Measurements from ENCODE around the gene PLAC8L1. TPM values are rescaled to one million over a fixed set of nuclear protein-coding genes. Genes with fewer than 3 reads are reported as not detected.

Gene PLAC8L1
- total and polyA plus RNA-seq, 2 of the 13 experiments (the other 11 are each of a cell fraction or from before 2014, with no cell fraction given): 0.44 TPM; not detected in 1

DNA sequence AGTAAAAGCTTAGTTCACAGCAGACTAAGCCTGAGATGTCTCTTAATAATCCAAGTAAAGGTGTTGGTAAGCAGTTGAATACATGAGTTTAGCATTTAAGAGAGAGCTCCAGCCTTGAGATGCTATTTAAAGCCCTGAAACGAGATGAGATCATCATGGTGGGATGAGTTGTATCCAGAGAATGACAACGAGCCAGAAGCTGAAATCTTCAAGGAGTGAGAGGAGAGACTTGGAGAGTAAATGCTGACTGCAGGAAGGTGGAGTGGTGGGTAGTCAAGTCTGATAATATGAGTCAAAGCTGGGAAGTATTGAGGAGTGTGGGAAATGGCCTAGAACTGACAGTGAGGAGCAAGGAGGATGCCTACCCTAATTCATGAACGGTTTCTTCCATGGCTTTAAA, 53.7 kb downstream of the PLAC8L1 start:
- in situ Hi-C loops (cut with HindIII; ENCODE audit: extremely low pct_ligation_motif_present, low pct_unique_long_range_greater_than_20kb): loop anchor here (10.0 kb wide), 2 partner anchors 217 to 367 kb away; partner anchors contain the start of gene PRELID2

More for the DNA sequence above, 53.7 kb downstream of the PLAC8L1 start:
- ATAC-seq (no peak), DNase-seq (ENCODE audit: low spot score) (no peak), FAIRE-seq (no peak)
- H3K27me3 ChIP-seq (ENCODE audit: control insufficient read depth in 1 of 2, insufficient read depth in 2 of 2, low read length in 2 of 2): no peaks in the 10 kb centered on the region
- no TSS peak for BruUV-seq (replicated peaks)
- H4K20me1 ChIP-seq (ENCODE audit: insufficient read depth, low read length): no peaks in the 10 kb centered on the region
- H3K4me1 ChIP-seq (ENCODE audit: insufficient read depth, low read length): no peaks in the 10 kb centered on the region
- H3K27ac ChIP-seq (ENCODE audit: extremely low read length, insufficient read depth, low read length): no peak overlapping the region
- no peak overlapping the region for H3K4me3 ChIP-seq (replicated peaks in 1 of 3; ENCODE audit: insufficient read depth in 1 of 3, low read depth in 2 of 3, low read length in 3 of 3)
- H3K79me2 ChIP-seq (ENCODE audit: insufficient read depth, low read length): no peaks in the 10 kb centered on the region
- H3K36me3 ChIP-seq (replicated peaks in 1 of 2; ENCODE audit: control insufficient read depth in 1 of 2, insufficient read depth in 2 of 2, low read length in 2 of 2): peaks cover 2 to 11% of the 10 kb centered on the region in 2 experiments
- intact Hi-C loops (cut with micrococcal nuclease; ENCODE audit: unreplicated experiment): no loop called here
- H3K9me3 ChIP-seq (ENCODE audit: low read length): no peaks in the 10 kb centered on the region
- ChIA-PET POLR2A (no interaction called here), CTCF (ENCODE audit: low intra/inter-chr PET ratio, low total read pairs) (no interaction called here)
- no peak overlapping the region for H3K9ac ChIP-seq (ENCODE audit: insufficient read depth, low read depth, low read length)
- 88% methylated on average over 3 of the region's 3 CpGs for WGBS (ENCODE audit: low lambda C conversion rate)
- H3K4me2 ChIP-seq (ENCODE audit: low read depth, low read length): no peak overlapping the region
- no peak overlapping the region for H2AFZ ChIP-seq (ENCODE audit: low read length)
- no peak for TF ChIP-seq THAP11 (CRISPR knock-in tag; IDR thresholded peaks at IDR 0.05)
- no peak for TF ChIP-seq STAT5B (CRISPR knock-in tag; IDR thresholded peaks at IDR 0.05)
- TF ChIP-seq, protein P1, sequence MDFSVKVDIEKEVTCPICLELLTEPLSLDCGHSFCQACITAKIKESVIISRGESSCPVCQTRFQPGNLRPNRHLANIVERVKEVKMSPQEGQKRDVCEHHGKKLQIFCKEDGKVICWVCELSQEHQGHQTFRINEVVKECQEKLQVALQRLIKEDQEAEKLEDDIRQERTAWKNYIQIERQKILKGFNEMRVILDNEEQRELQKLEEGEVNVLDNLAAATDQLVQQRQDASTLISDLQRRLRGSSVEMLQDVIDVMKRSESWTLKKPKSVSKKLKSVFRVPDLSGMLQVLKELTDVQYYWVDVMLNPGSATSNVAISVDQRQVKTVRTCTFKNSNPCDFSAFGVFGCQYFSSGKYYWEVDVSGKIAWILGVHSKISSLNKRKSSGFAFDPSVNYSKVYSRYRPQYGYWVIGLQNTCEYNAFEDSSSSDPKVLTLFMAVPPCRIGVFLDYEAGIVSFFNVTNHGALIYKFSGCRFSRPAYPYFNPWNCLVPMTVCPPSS (IDR thresholded peaks at IDR 0.05): no peak
- TF ChIP-seq, protein P2, sequence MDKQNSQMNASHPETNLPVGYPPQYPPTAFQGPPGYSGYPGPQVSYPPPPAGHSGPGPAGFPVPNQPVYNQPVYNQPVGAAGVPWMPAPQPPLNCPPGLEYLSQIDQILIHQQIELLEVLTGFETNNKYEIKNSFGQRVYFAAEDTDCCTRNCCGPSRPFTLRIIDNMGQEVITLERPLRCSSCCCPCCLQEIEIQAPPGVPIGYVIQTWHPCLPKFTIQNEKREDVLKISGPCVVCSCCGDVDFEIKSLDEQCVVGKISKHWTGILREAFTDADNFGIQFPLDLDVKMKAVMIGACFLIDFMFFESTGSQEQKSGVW (CRISPR knock-in tag; IDR thresholded peaks at IDR 0.05; ENCODE audit: borderline replicate concordance): no peak
- TF ChIP-seq REL (CRISPR knock-in tag; conservative IDR thresholded peaks at IDR 0.05): no peak
- no peak for TF ChIP-seq ZNF232 (CRISPR knock-in tag; IDR thresholded peaks at IDR 0.05; ENCODE audit: borderline replicate concordance)
- TF ChIP-seq U2AF2 (IDR thresholded peaks at IDR 0.05; ENCODE audit: low read depth, low read length): no peak
- no peak for TF ChIP-seq REPIN1 (CRISPR knock-in tag; IDR thresholded peaks at IDR 0.05; ENCODE audit: borderline replicate concordance, low read depth)
- TF ChIP-seq HOXA3 (CRISPR knock-in tag; IDR thresholded peaks at IDR 0.05): no peak
- TF ChIP-seq, protein P3, sequence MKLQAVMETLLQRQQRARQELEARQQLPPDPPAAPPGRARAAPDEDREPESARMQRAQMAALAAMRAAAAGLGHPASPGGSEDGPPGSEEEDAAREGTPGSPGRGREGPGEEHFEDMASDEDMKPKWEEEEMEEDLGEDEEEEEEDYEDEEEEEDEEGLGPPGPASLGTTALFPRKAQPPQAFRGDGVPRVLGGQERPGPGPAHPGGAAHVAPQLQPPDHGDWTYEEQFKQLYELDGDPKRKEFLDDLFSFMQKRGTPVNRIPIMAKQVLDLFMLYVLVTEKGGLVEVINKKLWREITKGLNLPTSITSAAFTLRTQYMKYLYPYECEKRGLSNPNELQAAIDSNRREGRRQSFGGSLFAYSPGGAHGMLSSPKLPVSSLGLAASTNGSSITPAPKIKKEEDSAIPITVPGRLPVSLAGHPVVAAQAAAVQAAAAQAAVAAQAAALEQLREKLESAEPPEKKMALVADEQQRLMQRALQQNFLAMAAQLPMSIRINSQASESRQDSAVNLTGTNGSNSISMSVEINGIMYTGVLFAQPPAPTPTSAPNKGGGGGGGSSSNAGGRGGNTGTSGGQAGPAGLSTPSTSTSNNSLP (IDR thresholded peaks at IDR 0.05; ENCODE audit: low read depth, low read length): no peak
- TF ChIP-seq SYNCRIP (IDR thresholded peaks at IDR 0.05; ENCODE audit: insufficient read depth, low read depth, low read length): no peak
- no peak for TF ChIP-seq NCOA5 (CRISPR knock-in tag; IDR thresholded peaks at IDR 0.05)
- no peak for TF ChIP-seq ZNF274 (CRISPR knock-in tag; IDR thresholded peaks at IDR 0.05)
- TF ChIP-seq, protein P4, sequence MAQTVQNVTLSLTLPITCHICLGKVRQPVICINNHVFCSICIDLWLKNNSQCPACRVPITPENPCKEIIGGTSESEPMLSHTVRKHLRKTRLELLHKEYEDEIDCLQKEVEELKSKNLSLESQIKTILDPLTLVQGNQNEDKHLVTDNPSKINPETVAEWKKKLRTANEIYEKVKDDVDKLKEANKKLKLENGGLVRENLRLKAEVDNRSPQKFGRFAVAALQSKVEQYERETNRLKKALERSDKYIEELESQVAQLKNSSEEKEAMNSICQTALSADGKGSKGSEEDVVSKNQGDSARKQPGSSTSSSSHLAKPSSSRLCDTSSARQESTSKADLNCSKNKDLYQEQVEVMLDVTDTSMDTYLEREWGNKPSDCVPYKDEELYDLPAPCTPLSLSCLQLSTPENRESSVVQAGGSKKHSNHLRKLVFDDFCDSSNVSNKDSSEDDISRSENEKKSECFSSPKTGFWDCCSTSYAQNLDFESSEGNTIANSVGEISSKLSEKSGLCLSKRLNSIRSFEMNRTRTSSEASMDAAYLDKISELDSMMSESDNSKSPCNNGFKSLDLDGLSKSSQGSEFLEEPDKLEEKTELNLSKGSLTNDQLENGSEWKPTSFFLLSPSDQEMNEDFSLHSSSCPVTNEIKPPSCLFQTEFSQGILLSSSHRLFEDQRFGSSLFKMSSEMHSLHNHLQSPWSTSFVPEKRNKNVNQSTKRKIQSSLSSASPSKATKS (CRISPR knock-in tag; IDR thresholded peaks at IDR 0.05): no peak
- no peak for TF ChIP-seq ZNF367 (CRISPR knock-in tag; IDR thresholded peaks at IDR 0.05; ENCODE audit: borderline replicate concordance)
- TF ChIP-seq ZNF33A (CRISPR knock-in tag; IDR thresholded peaks at IDR 0.05; ENCODE audit: borderline replicate concordance): no peak
